Limb (tissue), 2 donors: Measurements from ENCODE around the gene TIGD3.
"Not testable (repeated sequence)": the region's sequence is repeated elsewhere in the genome, so short reads cannot be mapped to it uniquely, and the experiment has no call there.

Source experiments
- DNase-seq, 2 donors: peaks; one replicate each; pipeline ENCODE4 v3.0.0-alpha.2; 2016; ENCODE audit errors: extremely low spot score in 2 of 2

TIGD3 gene

DNA sequence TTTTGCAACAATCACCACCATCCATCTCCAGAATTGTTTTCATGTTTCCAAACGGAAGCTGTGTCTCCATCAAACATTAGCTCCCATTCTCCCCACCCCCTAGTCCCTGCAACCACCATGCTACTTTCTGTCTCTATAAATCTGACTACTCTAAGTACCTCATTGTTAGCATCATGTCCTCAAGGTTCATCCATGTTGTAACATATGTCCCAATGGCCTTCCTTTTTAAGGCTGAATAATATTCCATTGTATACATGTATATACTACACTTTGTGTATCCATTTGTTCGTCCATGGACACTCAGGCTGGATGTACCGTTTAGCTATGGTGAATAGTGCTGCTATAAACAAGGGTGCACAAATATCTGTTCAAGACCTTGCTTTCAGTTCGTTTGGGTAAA lies 29.1 kb upstream of the TIGD3 start:
- DNase-seq, result no peak

DNA sequence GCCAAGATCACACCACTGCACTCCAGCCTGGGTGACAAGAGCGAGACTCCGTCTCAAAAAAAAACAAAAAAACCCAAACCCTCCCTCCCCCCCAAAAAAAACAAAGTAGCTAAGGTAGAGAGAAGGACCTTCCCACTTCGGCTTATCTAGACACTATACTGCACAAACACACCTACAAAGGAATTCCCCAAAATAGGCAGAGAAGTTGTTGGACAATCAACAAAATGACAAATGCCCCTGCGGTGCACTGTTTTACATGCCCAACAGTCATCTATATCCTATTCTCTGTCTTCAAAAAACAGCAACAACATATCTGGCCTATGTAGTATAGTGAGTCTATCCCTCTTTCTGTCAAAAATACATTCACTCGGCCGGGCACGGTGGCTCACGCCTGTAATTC lies 27.5 kb upstream of the TIGD3 start:
- no peak for DNase-seq

DNA sequence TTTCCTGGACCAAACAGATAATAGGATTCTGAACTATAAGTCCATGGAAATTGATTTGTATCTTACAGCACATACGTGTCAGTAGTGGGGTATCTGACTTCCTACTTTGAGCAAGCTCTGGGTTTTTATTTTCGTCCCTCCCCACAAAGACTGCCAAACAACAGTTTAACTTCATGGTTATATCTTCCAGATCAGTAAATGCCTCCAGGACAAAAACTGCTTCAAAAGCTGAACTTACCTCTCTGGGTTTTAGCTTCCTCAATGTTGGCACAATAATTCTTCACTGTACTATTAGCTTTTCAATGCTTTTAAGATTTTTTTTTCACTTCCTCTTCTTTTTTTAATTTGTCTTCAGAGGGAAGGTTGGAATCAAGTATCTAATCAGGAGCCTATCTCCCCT lies 25.1 kb upstream of the TIGD3 start:
- DNase-seq, result no peak

DNA sequence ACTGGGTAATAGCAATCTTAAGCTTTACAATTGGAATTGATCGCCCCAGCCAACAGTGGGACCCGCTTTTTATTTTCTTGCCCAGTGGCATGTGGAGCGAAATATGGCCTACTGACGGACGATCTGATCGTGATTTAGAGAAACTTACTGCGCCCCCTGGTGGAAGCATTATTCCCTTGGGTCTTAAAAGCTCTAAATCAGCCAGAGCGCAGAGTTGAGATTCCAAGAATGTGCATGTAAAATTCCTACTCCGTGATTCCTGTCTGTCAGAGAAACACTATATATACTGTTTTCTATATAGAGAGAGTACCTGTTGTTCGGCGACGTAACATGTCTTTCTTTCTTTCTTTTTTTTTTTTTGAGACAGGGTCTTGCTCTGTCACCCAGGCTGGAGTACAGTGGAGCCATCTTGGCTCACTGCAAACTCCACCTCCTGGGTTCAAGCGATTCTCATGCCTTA lies 24.6 kb upstream of the TIGD3 start:
- peak; percentile 85 to 87 for DNase-seq

DNA sequence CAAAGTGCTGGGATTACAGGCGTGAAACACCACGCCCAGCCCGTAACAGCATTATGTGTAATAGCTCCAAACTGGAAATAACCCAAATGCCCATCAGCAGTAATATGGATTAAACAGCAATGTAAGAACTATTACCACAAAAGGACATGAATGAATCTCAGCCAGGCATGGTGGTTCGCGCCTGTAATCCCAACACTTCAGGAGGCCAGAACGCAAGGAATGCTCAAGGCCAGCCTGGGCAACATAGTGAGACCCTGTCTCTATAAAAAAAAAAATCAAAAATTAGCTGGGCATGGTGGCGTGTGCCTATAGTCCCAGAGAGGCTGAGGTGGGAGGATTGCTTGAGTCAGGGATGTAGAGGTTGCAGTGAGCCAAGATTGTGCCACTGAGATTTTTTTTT lies 24.0 kb upstream of the TIGD3 start:
- no peak for DNase-seq

DNA sequence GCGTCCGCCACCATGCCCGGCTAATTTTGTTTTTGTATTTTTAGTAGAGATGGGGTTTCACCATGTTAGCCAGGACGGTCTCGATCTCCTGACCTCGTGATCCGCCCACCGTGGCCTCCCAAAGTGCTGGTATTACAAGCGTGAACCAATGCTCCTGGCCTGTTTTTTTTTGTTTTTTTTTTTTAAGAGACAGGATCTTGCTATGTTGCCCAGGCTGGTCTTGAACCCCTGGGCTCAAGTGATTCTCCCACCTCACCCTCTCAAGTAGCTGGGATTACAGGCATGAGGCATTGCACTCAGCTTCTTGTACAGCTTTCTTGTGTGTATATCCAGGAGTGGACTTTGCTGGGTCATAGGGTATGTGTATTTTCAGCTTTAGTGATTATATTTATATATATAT lies 22.0 kb upstream of the TIGD3 start:
- not testable (repeated sequence) for DNase-seq

DNA sequence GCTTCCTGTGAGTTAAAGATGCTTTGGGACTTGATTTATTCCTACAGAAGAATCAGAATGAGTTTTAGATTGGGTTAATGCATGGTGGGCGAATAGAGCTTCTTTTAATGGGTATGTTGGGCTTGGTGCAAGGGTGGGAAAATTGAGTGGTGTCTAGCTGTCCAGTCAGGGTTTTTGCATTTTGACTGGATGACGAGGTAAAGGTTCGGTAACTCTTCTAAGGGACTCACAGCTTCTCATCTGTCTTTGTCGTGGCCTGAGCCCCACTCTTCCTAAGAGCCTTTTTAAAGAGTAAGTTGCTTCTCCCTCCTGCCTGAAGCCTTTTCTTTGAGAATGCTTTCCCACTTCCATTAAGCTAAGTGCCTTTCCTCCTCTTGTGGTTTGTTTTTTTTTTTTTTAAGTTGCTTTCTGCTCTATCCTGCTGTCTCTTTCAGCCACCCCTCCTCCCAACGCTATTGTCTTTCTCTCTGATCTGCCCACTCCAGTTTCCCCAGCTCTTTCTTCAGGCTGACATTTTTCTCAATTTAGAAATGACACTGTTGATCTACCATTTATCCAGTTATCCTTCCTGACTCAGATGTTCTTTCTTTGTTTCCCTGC lies 19.8 kb upstream of the TIGD3 start:
- no peak for DNase-seq

DNA sequence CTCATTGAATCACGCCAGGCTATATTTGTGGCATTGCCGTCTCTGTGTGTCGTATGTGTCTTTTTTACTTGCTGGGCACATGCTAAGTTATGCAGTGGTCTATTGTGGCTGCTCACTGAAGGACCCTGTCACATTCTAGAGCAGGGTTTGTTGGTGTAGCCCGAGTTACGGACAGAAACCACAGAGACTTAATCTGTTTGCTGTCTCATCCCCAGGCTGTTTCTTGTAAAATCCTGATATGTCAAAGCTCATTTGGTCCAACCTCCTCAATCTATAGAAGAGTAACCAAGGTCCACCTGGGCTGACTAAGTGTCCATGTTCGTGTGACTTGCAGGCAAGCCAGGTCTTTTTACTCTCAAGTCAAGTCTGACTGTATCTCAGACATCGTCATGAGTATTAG lies 15.9 kb upstream of the TIGD3 start:
- DNase-seq, result no peak

DNA sequence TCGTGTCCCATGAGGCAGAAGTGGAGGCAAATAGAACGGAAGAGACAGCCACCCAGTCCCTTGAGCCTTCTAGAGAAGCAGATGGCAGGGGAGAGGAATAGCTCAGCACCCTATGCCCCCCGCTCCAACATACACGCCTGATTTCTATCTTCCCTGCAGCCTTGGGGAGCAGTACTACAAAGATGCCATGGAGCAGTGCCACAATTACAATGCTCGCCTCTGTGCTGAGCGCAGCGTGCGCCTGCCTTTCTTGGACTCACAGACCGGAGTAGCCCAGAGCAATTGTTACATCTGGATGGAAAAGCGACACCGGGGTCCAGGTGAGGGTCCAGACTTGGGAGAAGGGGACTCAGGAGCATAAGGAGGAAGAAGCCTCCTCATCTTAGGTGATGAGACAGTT lies 14.3 kb upstream of the TIGD3 start:
- no peak for DNase-seq

DNA sequence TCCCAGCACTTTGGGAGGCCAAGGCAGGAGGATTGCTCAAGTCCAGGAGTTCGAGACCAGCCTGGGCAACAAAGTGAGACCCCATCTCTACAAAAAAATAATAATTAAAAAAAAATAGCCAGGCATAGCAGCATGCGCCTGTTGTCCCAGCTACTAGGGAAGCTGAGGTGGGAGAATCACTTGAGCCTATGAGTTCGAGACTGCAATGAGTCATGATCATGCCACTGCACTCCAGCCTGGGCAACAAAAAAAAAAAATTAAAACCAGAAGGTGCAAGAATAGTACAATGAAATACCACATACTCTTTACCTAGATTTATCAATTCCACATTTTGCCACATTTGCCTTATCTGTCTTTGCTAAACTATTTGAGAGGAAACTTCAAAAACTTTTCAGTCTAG lies 12.7 kb upstream of the TIGD3 start:
- no peak for DNase-seq

DNA sequence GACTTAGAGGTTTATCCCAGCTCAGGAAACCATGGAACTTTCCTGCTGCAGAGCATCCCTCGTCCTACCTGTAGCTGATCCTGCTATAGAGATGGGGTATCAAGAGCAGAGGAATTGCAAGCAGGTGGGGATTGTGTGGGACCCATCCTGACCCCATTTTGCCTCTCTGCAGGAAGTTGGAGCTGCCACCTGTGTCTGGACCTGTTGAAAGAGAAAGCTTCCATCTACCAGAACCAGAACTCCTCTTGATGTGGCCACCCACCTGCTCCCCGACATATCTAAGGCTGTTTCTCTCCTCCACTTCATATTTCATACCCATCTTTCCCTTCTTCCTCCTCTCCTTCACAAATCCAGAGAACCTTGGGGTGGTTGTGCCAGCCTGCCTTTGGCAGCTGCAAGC lies 3.0 kb upstream of the TIGD3 start:
- DNase-seq, result no peak

DNA sequence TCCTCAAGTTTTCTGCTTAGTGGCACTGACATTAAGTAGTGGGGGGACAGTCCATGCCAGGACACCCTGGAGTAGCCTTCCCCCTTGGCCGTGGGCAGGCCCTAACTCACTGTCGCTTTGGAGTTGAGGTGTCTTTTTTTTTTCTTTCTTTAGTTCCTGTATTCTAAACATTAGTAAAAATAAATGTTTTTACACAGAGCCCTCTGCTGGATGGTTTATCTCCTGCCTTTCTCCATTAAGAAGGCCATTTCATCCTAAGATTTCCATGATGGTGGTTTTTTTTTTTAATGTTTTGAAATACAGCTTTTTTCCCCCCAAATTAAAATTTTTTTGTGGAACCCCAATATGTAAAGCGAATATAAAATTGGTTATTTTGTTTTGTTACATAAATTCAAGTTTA lies 1.8 kb upstream of the TIGD3 start:
- no peak for DNase-seq

DNA sequence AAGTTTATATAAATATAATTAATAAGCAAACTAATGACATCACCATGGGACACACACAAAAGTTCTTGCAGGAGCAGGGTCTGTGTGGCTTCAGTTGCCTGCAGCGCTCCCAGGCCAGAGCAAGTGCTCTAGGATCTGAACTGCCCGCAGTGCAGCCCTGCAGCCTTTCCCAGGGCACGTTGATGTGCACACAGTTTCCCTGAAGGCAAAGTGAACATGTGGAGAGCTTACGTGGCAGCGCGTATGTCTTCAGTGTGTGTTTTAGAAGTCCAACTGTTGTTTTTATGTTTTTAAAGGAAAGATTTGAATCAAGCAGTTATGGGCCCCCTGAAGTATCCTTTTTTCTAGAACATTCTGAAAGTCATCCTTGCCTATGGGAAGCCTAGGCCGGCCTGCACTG lies 1.2 kb upstream of the TIGD3 start:
- no peak for DNase-seq

DNA sequence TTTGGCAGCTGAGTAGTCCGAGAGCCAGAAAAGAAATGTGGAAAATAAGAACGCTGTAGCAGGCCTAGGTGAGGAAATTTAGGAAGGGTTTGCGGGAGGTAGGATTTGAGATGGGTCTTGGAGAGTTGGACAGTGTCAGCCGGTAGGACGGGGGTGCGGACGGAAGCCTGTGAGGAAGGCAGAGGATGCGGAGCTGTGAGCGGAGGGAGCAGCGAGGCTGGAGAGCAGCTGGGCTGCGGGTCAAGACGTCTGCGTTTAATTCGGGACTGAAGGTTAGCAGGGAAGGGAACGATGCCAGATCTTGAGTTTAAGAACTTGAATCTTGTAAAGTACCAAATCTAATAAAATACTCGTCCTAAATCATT lies 669 bp upstream of the TIGD3 start:
- DNase-seq, result no peak

DNA sequence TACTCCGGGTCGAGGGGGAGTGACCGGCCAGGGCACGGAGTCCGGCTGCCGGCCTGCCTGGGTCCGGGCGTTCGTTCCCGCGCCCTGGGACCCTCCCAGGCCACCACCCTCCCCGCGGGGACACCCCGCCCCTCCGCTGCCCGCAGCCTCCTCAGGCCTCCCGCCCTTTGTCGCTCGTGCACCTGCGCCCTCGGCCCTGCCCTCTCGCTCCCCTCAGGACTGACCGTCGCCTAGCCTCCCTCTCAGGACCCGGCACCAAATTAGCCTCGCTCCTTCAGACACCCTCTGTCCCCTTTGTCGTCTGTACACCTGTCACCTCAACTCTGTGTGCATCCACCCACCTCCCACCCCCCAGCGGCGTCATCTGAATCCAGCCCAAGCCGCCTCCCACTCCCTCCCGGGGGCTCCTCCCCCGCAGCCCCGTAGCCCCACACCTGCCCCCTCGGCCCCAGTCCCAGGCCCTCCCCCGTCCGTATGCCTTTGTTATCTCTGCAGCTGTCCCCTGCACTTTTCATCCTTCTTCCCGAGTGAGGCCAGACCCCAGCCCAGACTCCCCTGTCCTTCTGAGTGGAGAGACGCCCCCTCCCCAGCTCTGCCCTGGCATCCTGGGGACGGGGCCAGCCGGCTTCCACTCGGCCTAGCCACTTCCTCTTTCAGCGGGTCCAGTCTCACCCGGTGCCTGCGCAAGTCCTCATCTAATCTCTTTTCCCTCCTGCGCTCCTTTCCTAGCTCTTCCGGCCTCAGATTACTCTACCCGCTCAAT lies 643 bp downstream of the TIGD3 start:
- peak in 1 of 2 donors; percentile 73 for DNase-seq

DNA sequence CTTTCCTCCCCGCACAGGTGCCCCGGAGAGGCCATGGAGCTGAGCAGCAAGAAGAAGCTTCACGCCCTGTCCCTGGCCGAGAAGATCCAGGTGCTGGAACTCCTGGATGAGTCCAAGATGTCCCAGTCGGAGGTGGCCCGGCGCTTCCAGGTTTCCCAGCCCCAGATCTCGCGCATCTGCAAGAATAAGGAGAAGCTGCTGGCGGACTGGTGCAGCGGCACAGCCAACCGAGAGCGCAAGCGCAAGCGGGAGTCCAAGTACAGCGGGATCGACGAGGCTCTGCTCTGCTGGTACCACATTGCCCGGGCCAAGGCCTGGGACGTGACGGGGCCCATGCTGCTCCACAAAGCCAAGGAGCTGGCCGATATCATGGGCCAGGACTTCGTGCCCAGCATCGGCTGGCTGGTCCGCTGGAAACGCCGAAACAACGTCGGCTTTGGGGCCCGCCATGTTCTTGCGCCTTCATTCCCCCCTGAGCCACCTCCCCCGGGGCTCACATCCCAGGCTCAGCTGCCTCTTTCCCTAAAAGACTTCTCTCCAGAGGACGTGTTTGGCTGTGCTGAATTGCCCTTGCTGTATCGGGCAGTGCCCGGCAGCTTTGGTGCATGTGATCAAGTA lies 1.3 kb downstream of the TIGD3 start:
- peak in 1 of 2 donors; percentile 53 for DNase-seq

DNA sequence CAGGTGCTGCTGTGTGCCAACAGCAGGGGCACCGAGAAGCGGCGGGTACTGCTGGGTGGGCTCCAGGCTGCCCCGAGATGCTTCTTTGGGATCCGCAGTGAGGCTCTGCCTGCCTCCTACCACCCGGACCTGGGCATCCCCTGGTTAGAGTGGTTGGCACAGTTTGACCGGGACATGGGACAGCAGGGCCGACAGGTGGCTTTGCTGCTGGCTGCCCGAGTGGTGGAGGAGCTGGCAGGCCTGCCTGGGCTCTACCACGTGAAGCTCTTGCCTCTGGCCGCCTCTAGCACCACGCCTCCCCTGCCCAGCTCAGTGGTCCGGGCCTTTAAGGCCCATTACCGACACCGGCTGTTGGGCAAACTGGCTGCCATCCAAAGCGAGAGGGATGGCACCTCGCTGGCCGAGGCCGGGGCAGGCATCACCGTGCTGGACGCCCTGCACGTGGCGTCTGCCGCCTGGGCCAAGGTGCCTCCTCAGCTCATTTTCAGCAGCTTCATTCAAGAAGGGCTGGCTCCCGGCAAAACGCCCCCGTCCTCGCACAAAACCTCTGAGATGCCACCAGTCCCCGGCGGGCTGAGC lies 1.9 kb downstream of the TIGD3 start:
- DNase-seq, result no peak

DNA sequence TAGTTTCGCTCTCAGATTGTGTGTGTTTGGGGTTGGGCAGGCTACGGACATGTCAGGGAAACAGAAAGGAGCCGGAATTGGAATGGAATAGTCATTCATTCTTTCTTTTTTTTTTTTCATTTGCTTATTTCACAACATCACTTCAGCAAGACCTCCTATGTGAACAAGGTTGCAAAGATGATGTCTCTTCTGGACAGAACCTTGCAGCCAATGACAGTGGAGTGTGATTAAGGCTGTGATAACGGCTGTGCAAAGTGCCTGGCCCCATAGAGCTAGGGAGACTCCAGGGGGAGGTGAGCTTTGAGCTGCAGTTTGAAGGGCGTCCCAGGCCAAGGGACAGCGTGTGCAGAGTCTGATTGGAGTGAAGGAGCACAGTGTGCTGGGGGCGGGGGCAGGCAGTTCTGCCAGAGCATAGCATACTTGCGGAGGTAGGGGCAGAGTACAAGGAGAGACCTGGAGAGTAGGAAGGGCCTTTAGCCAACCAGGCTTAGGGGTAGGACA lies 3.4 kb downstream of the TIGD3 start:
- DNase-seq, result no peak

DNA sequence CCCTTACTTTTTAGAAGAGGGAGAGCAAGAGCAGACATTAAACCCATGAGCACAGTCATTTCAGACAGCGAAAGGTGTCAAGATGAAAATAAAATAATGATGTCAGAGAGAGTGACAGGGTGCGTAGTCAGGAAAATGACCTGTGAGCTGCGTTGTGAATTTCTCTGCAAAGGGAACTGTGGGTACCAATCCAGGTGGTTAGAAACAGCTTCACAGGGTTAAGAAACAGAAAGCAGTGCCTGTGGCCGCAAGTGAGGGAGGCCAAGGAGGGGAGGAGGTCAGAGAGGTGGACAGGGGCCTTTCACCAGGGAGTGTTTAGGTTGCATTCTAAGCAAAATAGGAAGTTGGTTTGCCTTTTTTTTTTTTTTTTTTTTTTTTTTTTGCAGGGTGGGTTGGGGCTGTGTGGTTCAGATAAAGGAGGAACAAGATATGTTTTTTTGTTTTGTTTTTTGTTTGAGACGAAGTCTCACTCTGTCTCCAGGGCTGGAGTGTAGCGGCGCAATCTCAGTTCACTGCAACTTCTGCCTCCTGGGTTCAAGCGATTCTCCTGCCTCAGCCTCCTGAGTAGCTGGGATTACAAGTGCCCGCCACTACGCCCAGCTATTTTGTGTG lies 7.9 kb downstream of the TIGD3 start:
- DNase-seq, result no peak

DNA sequence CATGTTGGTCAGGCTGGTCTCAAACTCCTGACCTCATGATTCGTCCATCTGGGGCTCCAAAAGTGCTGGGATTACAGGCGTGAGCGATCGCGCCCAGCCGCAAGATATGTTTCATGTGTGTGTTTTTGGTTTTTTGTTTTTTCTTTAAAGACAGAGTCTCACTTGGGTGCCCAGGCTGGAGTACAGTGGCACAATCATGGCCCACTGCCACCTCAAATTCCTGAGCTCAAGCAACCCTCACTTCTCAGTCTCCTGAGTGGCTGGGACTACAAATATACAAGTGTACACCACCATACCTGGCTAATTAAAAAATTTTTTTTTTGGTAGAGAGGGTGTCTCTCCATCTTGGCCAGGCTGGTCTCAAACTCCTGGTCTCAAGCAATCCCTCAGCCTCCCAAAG lies 8.4 kb downstream of the TIGD3 start:
- DNase-seq, result no peak

DNA sequence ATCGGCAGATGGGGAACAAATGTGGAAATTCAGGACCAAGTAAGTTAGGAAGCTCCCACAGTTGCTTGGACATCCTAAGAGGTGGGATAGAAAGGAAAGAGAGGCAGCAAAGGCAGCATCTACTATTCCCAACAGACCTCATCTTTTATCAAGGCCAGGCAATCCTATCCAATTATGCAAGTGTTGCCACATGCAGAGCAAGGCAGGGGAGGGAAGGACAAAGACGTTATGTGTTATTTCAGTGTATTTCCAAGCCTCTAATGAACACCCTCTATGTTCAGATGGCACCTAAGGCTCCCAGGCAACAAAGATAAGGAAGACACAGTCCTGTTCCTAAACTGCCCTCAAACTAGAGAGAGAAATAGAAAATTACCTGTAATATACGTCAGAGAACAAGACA lies 9.2 kb downstream of the TIGD3 start:
- no peak for DNase-seq

DNA sequence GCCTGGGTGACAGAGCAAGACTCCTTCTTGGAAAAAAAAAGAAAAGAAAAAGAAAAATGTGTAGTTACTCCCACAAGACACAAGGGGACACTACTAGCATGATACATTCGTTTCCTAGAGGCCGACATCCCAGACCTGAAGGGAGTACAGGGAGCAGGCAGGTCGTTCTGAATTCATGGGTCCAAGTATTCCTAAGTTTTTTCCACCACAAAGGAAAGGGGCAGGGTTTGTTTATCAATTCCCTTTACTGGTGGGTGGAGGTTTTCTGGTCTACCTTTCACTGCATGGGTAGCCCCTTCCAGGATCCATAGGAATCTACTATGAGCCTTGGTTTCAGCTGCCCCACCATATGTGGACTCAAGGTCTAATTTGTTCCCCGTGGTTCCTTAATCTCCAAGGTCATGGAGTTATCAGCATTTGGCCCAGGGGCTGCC lies 11.8 kb downstream of the TIGD3 start:
- DNase-seq, result peak in 1 of 2 donors; percentile 90
